D721Med (cell line): ENCODE measurements around the gene THBD.
"Not testable (repeated sequence)": the region's sequence is repeated elsewhere in the genome, so short reads cannot be mapped to it uniquely, and the experiment has no call there.

Source experiments
- DNase-seq: peaks from one replicate; pipeline ENCODE4 v3.0.0; 2011; ENCODE audit warnings: low spot score; ENCODE audit not compliant: insufficient read length
- FAIRE-seq: peaks from 2 replicates; lab custom pipeline; 2011; peaks lifted over from hg19 to GRCh38; lab: Jason Lieb, UNC
- TF ChIP-seq, protein P1 (sequence below): IDR thresholded peaks from 2 replicates; pipeline ENCODE4 v1.5.1; 2012; ENCODE audit warnings: mild to moderate bottlenecking, control low read depth; ENCODE audit not compliant: insufficient read depth; ENCODE audit errors: missing control alignments

The THBD gene

GRCh38 chr20:23028392-23028791 is 21.1 kb downstream of the THBD start:
- DNase-seq (no peak), FAIRE-seq (no peak)
- TF ChIP-seq, protein P1, sequence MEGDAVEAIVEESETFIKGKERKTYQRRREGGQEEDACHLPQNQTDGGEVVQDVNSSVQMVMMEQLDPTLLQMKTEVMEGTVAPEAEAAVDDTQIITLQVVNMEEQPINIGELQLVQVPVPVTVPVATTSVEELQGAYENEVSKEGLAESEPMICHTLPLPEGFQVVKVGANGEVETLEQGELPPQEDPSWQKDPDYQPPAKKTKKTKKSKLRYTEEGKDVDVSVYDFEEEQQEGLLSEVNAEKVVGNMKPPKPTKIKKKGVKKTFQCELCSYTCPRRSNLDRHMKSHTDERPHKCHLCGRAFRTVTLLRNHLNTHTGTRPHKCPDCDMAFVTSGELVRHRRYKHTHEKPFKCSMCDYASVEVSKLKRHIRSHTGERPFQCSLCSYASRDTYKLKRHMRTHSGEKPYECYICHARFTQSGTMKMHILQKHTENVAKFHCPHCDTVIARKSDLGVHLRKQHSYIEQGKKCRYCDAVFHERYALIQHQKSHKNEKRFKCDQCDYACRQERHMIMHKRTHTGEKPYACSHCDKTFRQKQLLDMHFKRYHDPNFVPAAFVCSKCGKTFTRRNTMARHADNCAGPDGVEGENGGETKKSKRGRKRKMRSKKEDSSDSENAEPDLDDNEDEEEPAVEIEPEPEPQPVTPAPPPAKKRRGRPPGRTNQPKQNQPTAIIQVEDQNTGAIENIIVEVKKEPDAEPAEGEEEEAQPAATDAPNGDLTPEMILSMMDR = no peak

DNA sequence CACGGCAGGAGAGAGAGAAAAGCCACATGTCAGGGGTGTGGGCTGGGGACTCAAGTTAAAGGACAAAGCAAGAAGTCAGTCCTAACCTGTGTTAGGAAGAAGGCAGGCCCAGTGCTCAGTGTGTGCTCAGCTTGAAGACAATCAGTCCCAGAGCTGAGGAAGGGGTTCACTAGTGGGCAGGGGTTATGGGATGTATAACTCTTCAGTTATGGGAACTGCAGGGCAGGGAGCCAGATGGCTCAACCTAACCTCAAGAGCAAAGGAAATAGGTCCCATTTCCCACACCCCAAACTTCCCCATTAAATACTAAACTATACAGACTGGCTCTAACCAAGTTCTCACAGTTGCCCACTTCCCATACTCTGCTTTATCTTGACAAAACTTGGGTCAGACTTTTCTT is 21.8 kb downstream of the THBD start:
- TF ChIP-seq, protein P1 = no peak
- no peak for FAIRE-seq
- DNase-seq = no peak

DNA sequence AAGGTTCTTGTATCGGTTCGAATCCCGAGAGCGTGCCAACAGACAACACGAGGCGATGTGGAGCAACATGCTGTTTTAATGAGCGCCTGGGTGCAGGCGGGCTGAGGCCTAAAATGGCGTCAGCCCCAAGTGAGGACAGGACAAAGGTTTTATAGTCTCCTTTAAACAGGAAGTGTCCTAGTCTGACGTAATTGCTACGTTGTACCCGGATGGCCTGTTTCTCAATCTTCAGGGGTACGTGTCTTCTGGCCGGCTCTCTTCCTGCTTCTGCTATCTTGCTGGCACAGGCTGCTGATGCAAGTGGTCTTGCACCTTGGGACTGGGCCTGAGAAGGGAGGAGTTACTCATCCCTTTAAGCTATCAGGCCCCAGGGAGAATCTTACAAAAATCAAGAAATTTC is 24.0 kb downstream of the THBD start:
- not testable (repeated sequence) for DNase-seq, FAIRE-seq

GRCh38 chr20:23024701-23025100 is 24.8 kb downstream of the THBD start:
- FAIRE-seq = no peak
- DNase-seq = no peak
- TF ChIP-seq, protein P1 = no peak

DNA sequence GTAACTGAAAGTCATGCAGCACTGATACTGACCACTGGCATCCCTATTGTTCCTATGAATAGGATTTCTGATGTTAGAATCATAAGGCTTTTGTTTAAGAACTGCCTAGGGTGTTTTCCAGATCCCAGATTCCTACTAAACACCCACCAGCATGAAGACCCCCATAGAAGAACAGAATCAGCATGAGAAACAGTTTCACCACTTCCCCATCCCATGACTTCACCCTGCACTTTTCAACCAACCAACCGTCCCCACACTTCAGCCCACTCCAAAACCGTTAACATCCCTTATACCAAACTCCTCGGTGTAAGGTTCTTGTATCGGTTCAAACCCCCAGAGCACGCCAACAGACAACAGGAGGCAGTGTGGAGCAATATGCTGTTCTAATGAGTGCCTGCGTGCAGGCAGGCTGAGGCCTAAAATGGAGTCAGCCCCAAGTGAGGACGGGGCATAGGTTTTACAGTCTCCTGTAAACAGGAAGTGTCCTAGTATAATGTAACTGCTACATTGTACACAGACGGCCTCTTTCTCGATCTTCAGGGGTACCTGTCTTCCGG is 25.8 kb downstream of the THBD start:
- TF ChIP-seq, protein P1 = no peak
- FAIRE-seq (no peak), DNase-seq (no peak)

GRCh38 chr20:23022849-23023248 is 26.6 kb downstream of the THBD start:
- FAIRE-seq = no peak
- no peak for DNase-seq
- TF ChIP-seq, protein P1 = no peak

- FAIRE-seq (no peak), DNase-seq (no peak)
- TF ChIP-seq, protein P1 = no peak
Observed at GRCh38 chr20:23021951-23022350, 27.5 kb downstream of the THBD start.

- FAIRE-seq = no peak
- TF ChIP-seq, protein P1 = no peak
- DNase-seq = no peak
Observed at GRCh38 chr20:23021541-23021940, 27.9 kb downstream of the THBD start.
